Endothelial cell of umbilical vein (primary cell): ENCODE results near the gene MAGI1. TPM values are rescaled to one million over a fixed set of nuclear protein-coding genes. Genes with fewer than 3 reads are reported as not detected.
A peak's percentile ranks its signal among the peaks of the same experiment; 100 is the strongest.

Source experiments
- BruUV-seq: library from RNA; stranded (reverse); fragments of 400-500 nt; replicated peaks from 2 replicates; lab custom pipeline; 2021; lab: Mats Ljungman, UMichigan
- CTCF ChIA-PET: fragments of 300-600, 350-600 bp; sonication (Branson Sonifier 250); formaldehyde crosslinking; loops from one replicate; lab custom pipeline; 2021; ENCODE audit warnings: antibody characterized with exemption, inconsistent platforms; lab: Charles Lee
- POLR2A ChIA-PET: fragments of 300-600, 350-600 bp; sonication (Branson Sonifier 250); formaldehyde crosslinking; loops from one replicate; lab custom pipeline; 2021; ENCODE audit warnings: antibody characterized with exemption, inconsistent platforms; lab: Charles Lee
- DNase-seq: peaks from one replicate; pipeline ENCODE4 v3.0.0-alpha.2; 2011; ENCODE audit warnings: low read depth, low spot score
- FAIRE-seq: peaks from 2 replicates; lab custom pipeline; 2011; peaks lifted over from hg19 to GRCh38; lab: Jason Lieb, UNC
- H2AFZ ChIP-seq: 2 replicates; pipeline ENCODE4 v1.6.0; 2012; ENCODE audit warnings: low read depth, low read length, control low read depth, inconsistent platforms
- H3K27ac ChIP-seq: 2 replicates; pipeline ENCODE4 v1.5.1; 2011; ENCODE audit warnings: low read depth, mild to moderate bottlenecking, control low read depth, low read length, moderate library complexity; ENCODE audit not compliant: insufficient read depth
- H3K27me3 ChIP-seq, 2 experiments: 2 replicates each; pipeline versions ENCODE4 v1.6.0 to v1.6.1; 2011; ENCODE audit warnings: low read length in 2 of 2, mixed read lengths in 1 of 2; ENCODE audit not compliant: control insufficient read depth in 2 of 2, insufficient read depth in 2 of 2
- H3K36me3 ChIP-seq, 2 experiments: 2 replicates in 1 of 2; 3 replicates in 1 of 2; pipeline ENCODE4 v1.5.1; 2011; ENCODE audit warnings: low read length in 2 of 2, mild to moderate bottlenecking in 1 of 2, moderate library complexity in 1 of 2; ENCODE audit not compliant: control insufficient read depth in 2 of 2, insufficient read depth in 2 of 2; ENCODE audit errors: extremely low read depth in 1 of 2
- H3K4me1 ChIP-seq: 3 replicates; pipeline ENCODE4 v1.5.1; 2011; ENCODE audit warnings: mild to moderate bottlenecking, low read length; ENCODE audit not compliant: control insufficient read depth, insufficient read depth; ENCODE audit errors: extremely low read depth
- H3K4me2 ChIP-seq: 2 replicates; pipeline ENCODE4 v1.6.1; 2011; ENCODE audit warnings: low read length, control low read depth, mixed read lengths; ENCODE audit not compliant: insufficient read depth
- H3K4me3 ChIP-seq, 3 experiments: fragments of 200-600 bp in 1 of 3; sonication (generic), shearing (Covaris generic) in 1 of 3; replicated peaks in 1 of 3; 2 replicates each; pipeline ENCODE4 v1.5.1; 2011 to 2016; ENCODE audit warnings: control low read depth in 3 of 3, low read length in 3 of 3, mild to moderate bottlenecking in 2 of 3, inconsistent platforms in 1 of 3, low read depth in 1 of 3, moderate library complexity in 1 of 3; ENCODE audit not compliant: insufficient read depth in 1 of 3
- H3K79me2 ChIP-seq: 2 replicates; pipeline ENCODE4 v1.6.0; 2012; ENCODE audit warnings: low read length, inconsistent platforms; ENCODE audit not compliant: control insufficient read depth, insufficient read depth
- H3K9ac ChIP-seq: replicated peaks from 2 replicates; pipeline ENCODE3; 2011; ENCODE audit warnings: low read length, control low read depth; ENCODE audit not compliant: insufficient read depth; ENCODE audit errors: extremely low read depth
- H3K9me1 ChIP-seq: replicated peaks from 3 replicates; pipeline ENCODE4 v1.6.0; 2011; ENCODE audit warnings: mild to moderate bottlenecking, low read length; ENCODE audit not compliant: control insufficient read depth, insufficient read depth; ENCODE audit errors: extremely low read depth
- H3K9me3 ChIP-seq: replicated peaks from 2 replicates; pipeline ENCODE4 v1.5.1; 2012; ENCODE audit warnings: low read length, inconsistent platforms; ENCODE audit not compliant: control insufficient read depth, insufficient read depth
- H4K20me1 ChIP-seq: replicated peaks from 2 replicates; pipeline ENCODE3; 2011; ENCODE audit warnings: mild to moderate bottlenecking, low read length; ENCODE audit not compliant: control insufficient read depth, insufficient read depth; ENCODE audit errors: extremely low read depth
- CTCF ChIP-seq, 2 donors: IDR thresholded peaks; 1 replicate in 1 of 2; 2 replicates in 1 of 2; pipeline ENCODE4 v1.5.1; 2011; ENCODE audit warnings: low read length in 2 of 2, mild to moderate bottlenecking in 2 of 2, moderate library complexity in 2 of 2, control low read depth in 1 of 2, inconsistent platforms in 1 of 2, low read depth in 1 of 2; ENCODE audit not compliant: insufficient read depth in 1 of 2; ENCODE audit errors: extremely low read depth in 1 of 2
- EZH2 ChIP-seq: IDR thresholded peaks from 2 replicates; pipeline ENCODE4 v1.6.1; 2012; ENCODE audit warnings: borderline replicate concordance, low read depth, mild to moderate bottlenecking, moderate library complexity, low read length, inconsistent platforms; ENCODE audit not compliant: severe bottlenecking
- FOS ChIP-seq: IDR thresholded peaks from 2 replicates; pipeline ENCODE4 v1.6.1; 2011; ENCODE audit warnings: mild to moderate bottlenecking, low read length, moderate library complexity, borderline replicate concordance; ENCODE audit not compliant: insufficient read depth
- GATA2 ChIP-seq: IDR thresholded peaks from 2 replicates; pipeline ENCODE4 v1.7.0; 2011; ENCODE audit warnings: low read depth, mild to moderate bottlenecking, moderate library complexity, mixed read lengths, low read length; ENCODE audit not compliant: insufficient read length, insufficient read depth
- JUN ChIP-seq: IDR thresholded peaks from 2 replicates; pipeline ENCODE4 v1.6.1; 2011; ENCODE audit warnings: borderline replicate concordance, low read depth; ENCODE audit not compliant: insufficient read length, insufficient read depth
- MAX ChIP-seq: IDR thresholded peaks from 2 replicates; pipeline ENCODE4 v1.6.1; 2011; ENCODE audit not compliant: insufficient read depth, insufficient read length
- MYC ChIP-seq: IDR thresholded peaks from one replicate; pipeline ENCODE4 v1.6.1; 2011; ENCODE audit warnings: mild to moderate bottlenecking, low read depth, low read length
- POLR2A ChIP-seq: IDR thresholded peaks from 2 replicates; pipeline ENCODE4 v1.6.1; 2012; ENCODE audit warnings: low read depth, mild to moderate bottlenecking, control low read depth, low read length
- POLR2AphosphoS5 ChIP-seq: IDR thresholded peaks from 2 replicates; pipeline ENCODE4 v1.6.1; 2012; ENCODE audit warnings: low read depth, mild to moderate bottlenecking, control low read depth, low read length, moderate library complexity; ENCODE audit not compliant: insufficient read depth
- dilution Hi-C: fragments of 300-500 bp; cut with MboI; formaldehyde crosslinking; loops from one replicate; pipeline ENCODE4 v1.15.0; 2019; ENCODE audit warnings: low sequenced_read_pairs; ENCODE audit not compliant: extremely low pct_ligation_motif_present
- intact Hi-C: fragments of 100-400 bp; cut with micrococcal nuclease; formaldehyde crosslinking; loops from one replicate; pipeline ENCODE4 v1.10.0; 2022
- polyA plus RNA-seq, 4 experiments: library from polyadenylated mRNA; depleted of rRNA in 3 of 4; stranded (reverse) in 3 of 4; unstranded in 1 of 4; fragments of >200 nt; gene quantifications; 2 replicates each; pipeline versions ENCODE4 v1.2.1 to v1.2.3, GENCODE V29; 2011 to 2012; ENCODE audit warnings: missing spikeins in 1 of 4
- total RNA-seq: library from RNA; stranded (reverse); gene quantifications from 2 replicates; pipeline ENCODE4 v1.2.3, GENCODE V29; 2021

MAGI1 gene
- total and polyA plus RNA-seq, 2 donors (not counting 3 experiments of a cell fraction or from before 2014, with no cell fraction given): 10.1 to 47.9 TPM

GRCh38 chr3:65398953-65399352 is 639.8 kb downstream of the MAGI1 start:
- CTCF ChIA-PET: interaction anchor here (0.6 to 2.9 kb wide), 10 partner anchors 10 to 869 kb away, joined by 3 to 11 read pairs (median 4); no protein-coding TSS in a partner anchor
- DNase-seq: peak; percentile 73

More at GRCh38 chr3:65398953-65399352, 639.8 kb downstream of the MAGI1 start:
- H3K27ac ChIP-seq: no peak overlapping the region
- H2AFZ ChIP-seq: no peak overlapping the region
- no peak overlapping the region for H3K9ac ChIP-seq
- H4K20me1 ChIP-seq: no peaks in the 10 kb centered on the region
- H3K4me1 ChIP-seq: peaks cover 18% of the 10 kb centered on the region
- no peaks in the 10 kb centered on the region for H3K79me2 ChIP-seq
- POLR2A ChIA-PET: interaction anchor here (0.7 kb wide), 1 partner anchor 329 kb away, joined by 3 read pairs; no protein-coding TSS in a partner anchor
- TF ChIP-seq FOS (peak; percentile 77), POLR2AphosphoS5 (peak; percentile 19), POLR2A (no peak), GATA2 (no peak), EZH2 (no peak), JUN (peak; percentile 77), MYC (no peak), MAX (no peak), CTCF (IDR thresholded peaks at IDR 0.05; ENCODE audit: extremely low read depth in 1 of 2, insufficient read depth in 1 of 2, low read depth in 1 of 2, low read length in 2 of 2) (no peak)
- peak; percentile 85 for FAIRE-seq
- dilution Hi-C loops (no loop called here), intact Hi-C loops (loop anchor here (1.0 kb wide), 1 partner anchor 9 kb away; no protein-coding TSS in a partner anchor)
- no peaks in the 10 kb centered on the region for H3K9me1 ChIP-seq
- H3K36me3 ChIP-seq: no peaks in the 10 kb centered on the region
- no peaks in the 10 kb centered on the region for H3K27me3 ChIP-seq
- no TSS peak for BruUV-seq
- H3K4me3 ChIP-seq: no peak overlapping the region
- H3K9me3 ChIP-seq: no peaks in the 10 kb centered on the region
- H3K4me2 ChIP-seq: peak overlapping the region; percentile 43
